Transverse colon (tissue), 4 donors: Measurements from ENCODE around the gene DEFB112. TPM values are rescaled to one million over a fixed set of nuclear protein-coding genes. Genes with fewer than 3 reads are reported as not detected.

Experiments
- DNase-seq: peaks from one replicate; pipeline ENCODE4 v3.0.0-alpha.2; 2019
- H3K27ac ChIP-seq, 4 donors: fragments of 200-600 bp; sonication (generic); 2 replicates each; pipeline ENCODE4 v1.5.1; 2016 to 2018; ENCODE audit warnings: inconsistent platforms in 4 of 4
- H3K27me3 ChIP-seq: fragments of 200-600 bp; sonication (generic); 2 replicates; pipeline ENCODE4 v1.5.1; 2017; ENCODE audit warnings: inconsistent platforms
- H3K36me3 ChIP-seq, 4 donors: fragments of 200-600 bp; sonication (generic); 2 replicates each; pipeline ENCODE4 v1.5.1; 2017 to 2019; ENCODE audit warnings: inconsistent platforms in 4 of 4
- H3K4me1 ChIP-seq, 4 donors: fragments of 200-600 bp; sonication (generic); 2 replicates each; pipeline ENCODE4 v1.5.1; 2017 to 2020; ENCODE audit warnings: inconsistent platforms in 4 of 4
- H3K4me3 ChIP-seq, 4 donors: fragments of 200-600 bp; sonication (generic); 1 replicate in 1 of 4; 2 replicates in 3 of 4; pipeline versions ENCODE4 v1.5.1 to v1.6.1; 2017 to 2019; ENCODE audit warnings: inconsistent platforms in 4 of 4
- H3K9me3 ChIP-seq, 2 donors: fragments of 200-600 bp; sonication (generic); 2 replicates each; pipeline ENCODE4 v1.5.1; 2017 to 2019; ENCODE audit warnings: inconsistent platforms in 2 of 2
- CTCF ChIP-seq, 5 experiments: fragments of 200-600 bp in 3 of 5; fragments of 450-650 bp in 2 of 5; sonication (generic) in 3 of 5; IDR thresholded peaks; 1 replicate in 2 of 5; 2 replicates in 3 of 5; pipeline ENCODE4 v1.5.1; 2016 to 2017; ENCODE audit warnings: antibody characterized with exemption in 5 of 5, inconsistent platforms in 3 of 5, mild to moderate bottlenecking in 2 of 5, moderate library complexity in 1 of 5
- EP300 ChIP-seq: sonication (generic); formaldehyde crosslinking; IDR thresholded peaks from one replicate; pipeline ENCODE4 v1.6.1; 2017; ENCODE audit warnings: antibody characterized with exemption, low read depth
- POLR2A ChIP-seq: fragments of 450-650 bp; IDR thresholded peaks from one replicate; pipeline ENCODE4 v1.6.1; 2016; ENCODE audit warnings: antibody characterized with exemption, mild to moderate bottlenecking, moderate library complexity
- POLR2AphosphoS5 ChIP-seq, 3 donors: sonication (generic); formaldehyde crosslinking; IDR thresholded peaks; one replicate each; pipeline ENCODE4 v1.6.1; 2016; ENCODE audit warnings: antibody characterized with exemption in 3 of 3
- WGBS, 2 donors: methylation state at CpG; one replicate each; pipeline ENCODE4 v1.1.5; 2018; ENCODE audit warnings: low coverage in 1 of 2; 5-methylcytosine and 5-hydroxymethylcytosine counted together
- in situ Hi-C, 4 donors: fragments of 200-750 bp; cut with MboI; loops; one replicate each; pipeline versions ENCODE4 v1.15.0 to v1.15.1; 2017; ENCODE audit warnings: low sequenced_read_pairs in 3 of 4, low pct_ligation_motif_present in 1 of 4, low pct_unique_long_range_greater_than_20kb in 1 of 4
- intact Hi-C: fragments of 100-400 bp; cut with DNase I; formaldehyde crosslinking; loops from one replicate; pipeline ENCODE4 v1.15.1; 2023; ENCODE audit warnings: low total_unique reads
- total RNA-seq, 4 donors: library from RNA; depleted of rRNA; stranded (reverse); fragments of >200 nt; gene quantifications; one replicate each; pipeline ENCODE4 v1.1.0, GENCODE V29; 2016

Gene DEFB112
- total RNA-seq, 4 donors from 2014 or later: not detected

DNA sequence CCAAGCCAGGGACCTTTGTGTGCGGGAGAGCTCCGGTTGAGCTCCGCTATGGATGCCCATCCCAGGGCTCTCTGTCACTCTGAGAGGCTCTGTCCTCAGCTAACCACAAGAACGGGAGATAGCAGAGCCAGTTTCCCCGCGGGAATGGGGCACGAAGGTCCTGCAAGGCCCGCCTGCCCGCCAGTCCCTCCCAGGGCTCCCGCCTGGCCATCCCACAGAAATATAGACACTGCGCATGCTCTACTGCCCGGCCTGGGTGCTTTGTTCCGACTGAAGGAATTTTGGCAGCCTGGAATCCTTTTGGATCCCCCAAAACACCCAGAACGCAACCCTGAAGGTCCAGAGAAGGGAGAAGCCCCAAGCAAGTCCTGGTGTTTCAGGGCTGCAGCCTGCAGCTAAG, 19.4 kb downstream of the DEFB112 start:
- in situ Hi-C loops (no loop called here), intact Hi-C loops (no loop called here)
- Histone ChIP-seq H3K4me1 (no peaks in the 10 kb centered on the region), H3K27ac (no peak overlapping the region), H3K9me3 (no peaks in the 10 kb centered on the region), H3K27me3 (no peaks in the 10 kb centered on the region), H3K36me3 (no peaks in the 10 kb centered on the region), H3K4me3 (no peak overlapping the region)
- 87% methylated on average over 14 of the region's 14 CpGs; no CpG with 5 or more reads in 1 of the 2 donors for WGBS, 2 donors
- no peak for DNase-seq
- TF ChIP-seq POLR2A (no peak), EP300 (no peak), CTCF (IDR thresholded peaks at IDR 0.05) (no peak), POLR2AphosphoS5 (IDR thresholded peaks at IDR 0.05) (no peak)

DNA sequence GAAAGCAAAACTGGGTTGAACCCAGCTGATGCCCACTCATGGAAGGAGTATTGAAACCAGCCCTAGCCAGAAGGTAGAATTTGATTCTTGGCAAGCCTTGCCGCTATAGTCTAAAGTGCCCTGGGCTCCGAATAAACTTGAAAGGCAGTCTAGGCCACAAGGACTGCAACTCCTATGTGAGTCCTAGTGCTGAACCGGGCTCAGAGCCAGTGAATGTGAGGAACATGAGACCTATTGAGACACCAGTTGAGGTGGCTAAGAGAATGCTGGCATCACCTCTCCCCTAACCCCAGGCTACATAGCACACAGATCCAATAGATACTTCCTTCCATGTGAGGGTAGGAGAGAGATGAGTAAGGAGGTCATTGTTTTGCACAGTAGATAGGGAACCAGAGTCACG, 24.5 kb downstream of the DEFB112 start:
- in situ Hi-C loops: no loop called here
- Histone ChIP-seq H3K27me3 (no peaks in the 10 kb centered on the region), H3K4me3 (no peak overlapping the region), H3K27ac (no peak overlapping the region), H3K9me3 (no peaks in the 10 kb centered on the region), H3K36me3 (no peaks in the 10 kb centered on the region), H3K4me1 (no peaks in the 10 kb centered on the region)
- 86% methylated on average over 4 of the region's 4 CpGs; no CpG with 5 or more reads in 1 of the 2 donors for WGBS, 2 donors
- DNase-seq: no peak
- TF ChIP-seq POLR2A (no peak), CTCF (IDR thresholded peaks at IDR 0.05) (no peak), POLR2AphosphoS5 (IDR thresholded peaks at IDR 0.05) (no peak), EP300 (no peak)
- intact Hi-C loops: no loop called here

- H3K4me3 ChIP-seq: no peak within 1 kb of the TSS
- H3K27me3 ChIP-seq: no peaks in the 10 kb centered on the region
- no peak for TF ChIP-seq POLR2AphosphoS5 (IDR thresholded peaks at IDR 0.05)
- TF ChIP-seq EP300: no peak
- no peak for TF ChIP-seq CTCF (IDR thresholded peaks at IDR 0.05)
- no peak for TF ChIP-seq POLR2A
- DNase-seq: no peak
- intact Hi-C loops (no loop called here), in situ Hi-C loops (no loop called here)
- H3K4me1 ChIP-seq: no peaks in the 10 kb centered on the region
- no peak within 1 kb of the TSS for H3K27ac ChIP-seq
- H3K9me3 ChIP-seq: no peaks in the 10 kb centered on the region
- H3K36me3 ChIP-seq: no peaks in the 10 kb centered on the region
Observed at GRCh38 chr6:50021894-50022293, 27.8 kb downstream of the DEFB112 start, which contains the start of gene DEFB110. Gene DEFB110, minus strand, starts transcription at chr6:50021994. Its CDS starts 59 bp downstream, at chr6:50021935.

GRCh38 chr6:50007819-50008218, 41.9 kb downstream of the DEFB112 start:
- Histone ChIP-seq H3K9me3 (no peaks in the 10 kb centered on the region), H3K36me3 (no peaks in the 10 kb centered on the region), H3K4me3 (no peak overlapping the region), H3K27ac (no peak overlapping the region), H3K4me1 (no peaks in the 10 kb centered on the region), H3K27me3 (no peaks in the 10 kb centered on the region)
- intact Hi-C loops (no loop called here), in situ Hi-C loops (no loop called here)
- no peak for DNase-seq
- TF ChIP-seq POLR2A (no peak), CTCF (IDR thresholded peaks at IDR 0.05) (no peak), EP300 (no peak), POLR2AphosphoS5 (IDR thresholded peaks at IDR 0.05) (no peak)
- WGBS, 2 donors: 76 to 81% methylated on average over 3 of the region's 3 CpGs
